ENCODE data around the gene SLA2. TPM values are rescaled to one million over a fixed set of nuclear protein-coding genes. Genes with fewer than 3 reads are reported as not detected.

Gene SLA2
- total RNA-seq, 4 donors from 2014 or later = 0.14 to 0.88 TPM; not detected in 2

DNA sequence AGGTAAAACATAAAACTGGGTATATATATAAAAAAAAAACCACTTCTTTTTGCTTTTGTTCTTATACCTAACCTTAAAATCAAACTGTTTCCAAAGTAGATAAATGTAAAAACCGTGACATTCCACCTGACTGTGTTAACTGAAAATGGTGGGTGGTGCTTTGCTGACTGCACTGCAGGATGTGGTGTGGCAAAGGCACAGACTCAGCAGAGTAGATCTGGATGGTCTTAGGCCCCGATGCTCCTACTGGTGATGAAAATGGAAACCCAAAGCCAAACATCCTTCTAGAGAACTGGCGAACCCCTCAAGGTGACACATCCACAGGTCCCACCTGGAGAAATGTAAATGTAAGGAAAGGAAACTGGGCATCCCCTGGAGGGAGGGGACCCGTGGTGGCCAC, 63.7 kb downstream of the SLA2 start:
- Histone ChIP-seq H3K4me3 (no peak overlapping the region), H3K36me3 (no peaks in the 10 kb centered on the region), H3K9me3 (no peaks in the 10 kb centered on the region), H3K27me3 (no peaks in the 10 kb centered on the region), H3K4me1 (peaks cover 0 to under 1% of the 10 kb centered on the region in 2 donors), H3K27ac (no peak overlapping the region)
- DNase-seq = no peak
- TF ChIP-seq, protein P1, sequence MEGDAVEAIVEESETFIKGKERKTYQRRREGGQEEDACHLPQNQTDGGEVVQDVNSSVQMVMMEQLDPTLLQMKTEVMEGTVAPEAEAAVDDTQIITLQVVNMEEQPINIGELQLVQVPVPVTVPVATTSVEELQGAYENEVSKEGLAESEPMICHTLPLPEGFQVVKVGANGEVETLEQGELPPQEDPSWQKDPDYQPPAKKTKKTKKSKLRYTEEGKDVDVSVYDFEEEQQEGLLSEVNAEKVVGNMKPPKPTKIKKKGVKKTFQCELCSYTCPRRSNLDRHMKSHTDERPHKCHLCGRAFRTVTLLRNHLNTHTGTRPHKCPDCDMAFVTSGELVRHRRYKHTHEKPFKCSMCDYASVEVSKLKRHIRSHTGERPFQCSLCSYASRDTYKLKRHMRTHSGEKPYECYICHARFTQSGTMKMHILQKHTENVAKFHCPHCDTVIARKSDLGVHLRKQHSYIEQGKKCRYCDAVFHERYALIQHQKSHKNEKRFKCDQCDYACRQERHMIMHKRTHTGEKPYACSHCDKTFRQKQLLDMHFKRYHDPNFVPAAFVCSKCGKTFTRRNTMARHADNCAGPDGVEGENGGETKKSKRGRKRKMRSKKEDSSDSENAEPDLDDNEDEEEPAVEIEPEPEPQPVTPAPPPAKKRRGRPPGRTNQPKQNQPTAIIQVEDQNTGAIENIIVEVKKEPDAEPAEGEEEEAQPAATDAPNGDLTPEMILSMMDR (IDR thresholded peaks at IDR 0.05) = no peak
- no peak for TF ChIP-seq POLR2A (IDR thresholded peaks at IDR 0.05)
- intact Hi-C loops (cut with DNase I; ENCODE audit: low total_unique reads) = no loop called here

DNA sequence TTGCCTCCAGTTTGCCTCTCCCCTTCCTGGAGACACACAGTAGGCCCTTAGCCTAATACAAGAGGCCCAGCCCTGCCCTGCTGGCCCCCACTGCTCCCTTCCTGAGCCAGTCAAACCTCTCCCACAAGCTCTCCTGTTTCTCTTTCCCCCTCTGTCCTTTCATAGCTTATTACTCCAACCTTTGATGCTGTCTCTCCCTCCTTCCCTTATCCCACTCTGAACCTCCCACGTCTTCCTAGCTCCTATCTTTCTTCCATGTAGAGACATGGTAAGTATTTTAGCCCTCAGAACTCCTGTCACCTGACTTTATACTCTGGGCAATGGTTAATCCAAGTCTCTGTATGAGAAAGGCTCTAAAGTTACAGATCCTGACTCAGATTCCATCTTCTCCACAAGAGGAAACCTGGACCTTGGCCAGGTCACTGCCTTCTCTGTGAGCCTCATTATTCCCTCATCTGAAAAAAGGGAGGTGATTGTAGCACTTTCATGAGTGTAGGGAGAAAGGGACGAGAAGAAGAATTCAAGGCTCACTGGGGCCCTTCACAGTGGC, 65.9 kb downstream of the SLA2 start:
- intact Hi-C loops (cut with DNase I; ENCODE audit: low total_unique reads) = no loop called here
- Histone ChIP-seq H3K9me3 (no peaks in the 10 kb centered on the region), H3K36me3 (no peaks in the 10 kb centered on the region), H3K27me3 (no peaks in the 10 kb centered on the region), H3K27ac (peak overlapping the region; percentile 37 to 64), H3K4me1 (peaks cover 0 to 5% of the 10 kb centered on the region in 2 donors), H3K4me3 (no peak overlapping the region)
- DNase-seq = peak; percentile 46 to 77
- TF ChIP-seq, protein P1 (IDR thresholded peaks at IDR 0.05) = no peak
- no peak for TF ChIP-seq POLR2A (IDR thresholded peaks at IDR 0.05)

DNA sequence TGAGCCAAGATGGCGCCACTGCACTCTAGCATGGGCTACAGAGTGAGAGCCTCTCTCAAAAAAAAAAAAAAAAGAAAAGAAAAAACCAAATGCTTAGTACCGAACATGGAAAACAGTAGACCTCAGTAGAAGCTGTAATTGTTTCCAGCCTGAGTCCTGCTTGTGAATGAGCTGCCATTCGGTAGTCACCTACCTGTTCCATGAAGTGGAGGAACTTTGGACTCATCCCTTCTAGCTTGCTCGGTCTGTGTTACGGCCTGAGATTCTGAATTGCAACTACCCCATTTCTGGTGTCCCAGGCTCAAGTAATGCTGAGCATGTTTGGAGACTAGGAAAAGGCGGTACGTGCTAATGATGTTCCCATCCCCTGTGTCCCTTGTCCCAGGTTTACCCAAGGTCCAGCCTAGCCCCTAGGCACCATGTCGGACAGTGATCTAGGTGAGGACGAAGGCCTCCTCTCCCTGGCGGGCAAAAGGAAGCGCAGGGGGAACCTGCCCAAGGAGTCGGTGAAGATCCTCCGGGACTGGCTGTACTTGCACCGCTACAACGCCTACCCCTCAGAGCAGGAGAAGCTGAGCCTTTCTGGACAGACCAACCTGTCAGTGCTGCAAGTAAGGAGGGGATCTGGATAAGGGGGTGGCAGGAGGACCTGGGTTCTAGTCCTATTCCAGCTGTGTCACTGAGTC, 67.5 kb downstream of the SLA2 start:
- no peaks in the 10 kb centered on the region for H3K9me3 ChIP-seq
- no peak for DNase-seq
- H3K4me3 ChIP-seq = no peak overlapping the region
- TF ChIP-seq POLR2A (IDR thresholded peaks at IDR 0.05) = no peak
- TF ChIP-seq, protein P1 (IDR thresholded peaks at IDR 0.05) = no peak
- intact Hi-C loops (cut with DNase I; ENCODE audit: low total_unique reads) = no loop called here
- peaks cover 0 to 8% of the 10 kb centered on the region in 2 donors for H3K4me1 ChIP-seq
- no peaks in the 10 kb centered on the region for H3K27me3 ChIP-seq
- peak overlapping the region; percentile 10 to 37 for H3K27ac ChIP-seq
- H3K36me3 ChIP-seq = no peaks in the 10 kb centered on the region

DNA sequence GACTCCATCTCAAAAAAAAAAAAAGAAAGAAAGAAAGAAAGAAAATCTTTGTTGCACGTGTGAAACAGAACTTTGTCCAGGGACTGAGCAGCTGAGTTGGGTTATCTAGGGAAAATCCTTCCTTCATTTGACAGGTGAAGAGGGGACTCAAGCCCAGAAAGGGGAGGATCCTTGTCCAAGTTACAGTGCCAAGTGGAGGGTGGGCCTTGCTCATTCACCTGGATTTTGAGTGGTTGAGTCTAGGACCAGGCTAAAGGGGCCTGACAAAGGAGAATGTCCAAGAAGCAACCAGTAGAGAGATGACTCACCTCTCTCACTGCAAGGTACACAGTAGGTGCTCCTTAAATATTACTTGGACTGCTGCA, 69.9 kb downstream of the SLA2 start:
- DNase-seq = no peak
- intact Hi-C loops (cut with DNase I; ENCODE audit: low total_unique reads) = no loop called here
- TF ChIP-seq, protein P1 (IDR thresholded peaks at IDR 0.05) = no peak
- TF ChIP-seq POLR2A (IDR thresholded peaks at IDR 0.05) = no peak
- Histone ChIP-seq H3K9me3 (no peaks in the 10 kb centered on the region), H3K4me3 (no peak overlapping the region), H3K27me3 (no peaks in the 10 kb centered on the region), H3K27ac (peak overlapping the region; percentile 90 to 99), H3K36me3 (no peaks in the 10 kb centered on the region), H3K4me1 (peaks cover 0 to 8% of the 10 kb centered on the region in 2 donors)

DNA sequence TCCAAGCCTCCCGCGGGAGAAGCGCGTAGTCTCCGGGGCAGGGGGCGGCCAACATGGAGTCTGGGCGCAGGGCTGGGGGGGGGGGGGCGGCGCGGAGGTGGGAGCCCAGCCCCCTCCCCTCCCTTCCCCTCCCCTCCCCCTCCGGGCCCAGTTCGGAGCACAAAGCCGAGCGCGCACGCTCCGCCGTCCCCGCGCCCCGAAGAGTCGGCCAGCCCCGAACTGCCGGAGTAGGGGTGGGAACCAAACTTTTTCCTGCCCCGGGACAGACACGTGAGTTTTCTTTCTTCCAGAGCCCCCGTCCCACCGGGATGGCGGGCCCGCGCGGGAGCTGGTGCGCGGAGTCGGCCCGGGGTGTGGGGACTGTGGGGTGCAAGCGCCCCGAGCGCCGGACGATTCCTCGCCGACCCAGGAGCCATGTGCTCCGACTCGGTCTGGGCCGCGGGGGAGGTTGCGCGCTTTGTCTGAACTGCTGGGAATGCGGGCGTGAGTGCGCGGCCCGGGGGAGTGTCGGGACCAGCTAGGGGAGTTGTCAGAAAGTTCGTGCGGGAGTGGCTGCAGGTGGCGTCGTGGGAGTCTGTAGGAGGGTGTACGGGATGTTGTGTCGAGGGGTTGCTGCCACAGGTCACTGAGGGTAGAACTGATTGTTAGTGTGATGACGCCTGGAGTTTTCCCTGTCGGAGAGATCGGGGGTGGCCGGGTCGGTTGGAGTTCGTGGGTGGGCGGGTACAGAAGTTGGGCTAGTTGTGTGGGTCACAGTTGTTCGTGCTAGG, 71.4 kb downstream of the SLA2 start:
- TF ChIP-seq, protein P1 (IDR thresholded peaks at IDR 0.05) = no peak
- peak; percentile 26 to 60 for TF ChIP-seq POLR2A (IDR thresholded peaks at IDR 0.05)
- intact Hi-C loops (cut with DNase I; ENCODE audit: low total_unique reads) = no loop called here
- Histone ChIP-seq H3K36me3 (no peaks in the 10 kb centered on the region), H3K27me3 (no peaks in the 10 kb centered on the region), H3K4me3 (peak overlapping the region; percentile 75 to 90), H3K4me1 (peaks cover 0 to 8% of the 10 kb centered on the region in 2 donors), H3K9me3 (no peaks in the 10 kb centered on the region), H3K27ac (peak overlapping the region; percentile 90 to 99)
- DNase-seq = peak; percentile 76 to 85

All from uterus (tissue), 4 donors.